MM.1S (cell line): Measurements from ENCODE around the gene STAT5A.

ENCODE experiments used
- DNase-seq: peaks from one replicate; pipeline ENCODE4 v3.0.0-alpha.2; 2015
- H2AFZ ChIP-seq: fragments of 300-600 bp; sonication (generic); 2 replicates; pipeline ENCODE4 v1.6.0; 2016; ENCODE audit warnings: antibody characterized with exemption, low read length
- H3F3A ChIP-seq: fragments of 300-600 bp; sonication (generic); 2 replicates; pipeline ENCODE4 v1.6.1; 2016; ENCODE audit warnings: mild to moderate bottlenecking, antibody characterized with exemption, low read length, moderate library complexity, mixed read lengths; ENCODE audit not compliant: insufficient read depth
- H3K27ac ChIP-seq: fragments of 300-600 bp; sonication (generic); 2 replicates; pipeline ENCODE4 v1.5.1; 2016; ENCODE audit warnings: mild to moderate bottlenecking, low read length
- H3K27me3 ChIP-seq: fragments of 300-600 bp; sonication (generic); replicated peaks from 2 replicates; pipeline ENCODE4 v1.6.0; 2016; ENCODE audit warnings: low read length; ENCODE audit not compliant: insufficient read depth
- H3K36me3 ChIP-seq: fragments of 300-600 bp; sonication (generic); replicated peaks from 2 replicates; pipeline ENCODE4 v1.6.1; 2016; ENCODE audit warnings: mild to moderate bottlenecking, low read length, mixed read lengths; ENCODE audit not compliant: insufficient read depth
- H3K4me1 ChIP-seq: fragments of 300-600 bp; sonication (generic); 2 replicates; pipeline ENCODE4 v1.6.1; 2016; ENCODE audit warnings: low read length, mixed read lengths
- H3K4me2 ChIP-seq: fragments of 300-600 bp; sonication (generic); 2 replicates; pipeline ENCODE4 v1.6.0; 2016; ENCODE audit warnings: low read depth, low read length
- H3K4me3 ChIP-seq: fragments of 300-600 bp; sonication (generic); 2 replicates; pipeline ENCODE4 v1.5.1; 2016; ENCODE audit warnings: low read length, mixed read lengths
- H3K79me2 ChIP-seq: fragments of 300-600 bp; sonication (generic); 2 replicates; pipeline ENCODE4 v1.6.1; 2016; ENCODE audit warnings: mixed run types, low read length, mixed read lengths
- H3K9ac ChIP-seq: fragments of 300-600 bp; sonication (generic); 2 replicates; pipeline ENCODE4 v1.6.1; 2016; ENCODE audit warnings: low read length, mixed read lengths
- H3K9me2 ChIP-seq: fragments of 300-600 bp; sonication (generic); replicated peaks from 2 replicates; pipeline ENCODE4 v1.6.1; 2016; ENCODE audit warnings: mild to moderate bottlenecking, low read length, mixed read lengths; ENCODE audit not compliant: insufficient read depth
- H3K9me3 ChIP-seq: fragments of 300-600 bp; sonication (generic); replicated peaks from 2 replicates; pipeline ENCODE4 v1.6.1; 2016; ENCODE audit warnings: mild to moderate bottlenecking, low read length, mixed read lengths; ENCODE audit not compliant: insufficient read depth
- H4K20me1 ChIP-seq: fragments of 300-600 bp; sonication (generic); 2 replicates; pipeline ENCODE4 v1.6.1; 2016; ENCODE audit warnings: mild to moderate bottlenecking, low read length, moderate library complexity, mixed read lengths; ENCODE audit not compliant: insufficient read depth
- CTCF ChIP-seq: fragments of 300-600 bp; sonication (generic); IDR thresholded peaks from 2 replicates; pipeline ENCODE4 v1.5.1; 2016; ENCODE audit warnings: antibody characterized with exemption, low read length, mixed read lengths
- EZH2 ChIP-seq: fragments of 300-600 bp; sonication (generic); optimal IDR thresholded peaks from 2 replicates; pipeline ENCODE3; 2017; ENCODE audit warnings: low read depth, mild to moderate bottlenecking, antibody characterized with exemption, low read length, mixed read lengths
- EZH2phosphoT487 ChIP-seq: fragments of 300-600 bp; sonication (generic); IDR thresholded peaks from 2 replicates; pipeline ENCODE4 v1.6.1; 2018; ENCODE audit warnings: antibody characterized with exemption, low read length

Gene STAT5A

GRCh38 chr17:42274253-42274542, 14.1 kb upstream of the STAT5A start:
- no peaks in the 10 kb centered on the region for H3F3A ChIP-seq
- DNase-seq = no peak
- TF ChIP-seq EZH2 = no peak
- no peak for TF ChIP-seq CTCF
- no peak for TF ChIP-seq EZH2phosphoT487

GRCh38 chr17:42274812-42275526, 13.3 kb upstream of the STAT5A start:
- TF ChIP-seq EZH2phosphoT487 (no peak), EZH2 (no peak), CTCF (no peak)
- H3F3A ChIP-seq = no peaks in the 10 kb centered on the region
- H2AFZ ChIP-seq = peak overlapping the region; percentile 80; the same call in 1 of the 2 replicates

More at GRCh38 chr17:42274253-42274542, 14.1 kb upstream of the STAT5A start:
- Histone ChIP-seq H3K4me2 (no peak overlapping the region), H4K20me1 (no peaks in the 10 kb centered on the region), H3K9me2 (no peaks in the 10 kb centered on the region), H2AFZ (no peak overlapping the region), H3K79me2 (peaks cover 27% of the 10 kb centered on the region), H3K4me1 (no peaks in the 10 kb centered on the region), H3K9me3 (no peaks in the 10 kb centered on the region), H3K36me3 (no peaks in the 10 kb centered on the region), H3K4me3 (no peak overlapping the region), H3K9ac (no peak overlapping the region), H3K27me3 (no peaks in the 10 kb centered on the region), H3K27ac (no peak overlapping the region)

DNA sequence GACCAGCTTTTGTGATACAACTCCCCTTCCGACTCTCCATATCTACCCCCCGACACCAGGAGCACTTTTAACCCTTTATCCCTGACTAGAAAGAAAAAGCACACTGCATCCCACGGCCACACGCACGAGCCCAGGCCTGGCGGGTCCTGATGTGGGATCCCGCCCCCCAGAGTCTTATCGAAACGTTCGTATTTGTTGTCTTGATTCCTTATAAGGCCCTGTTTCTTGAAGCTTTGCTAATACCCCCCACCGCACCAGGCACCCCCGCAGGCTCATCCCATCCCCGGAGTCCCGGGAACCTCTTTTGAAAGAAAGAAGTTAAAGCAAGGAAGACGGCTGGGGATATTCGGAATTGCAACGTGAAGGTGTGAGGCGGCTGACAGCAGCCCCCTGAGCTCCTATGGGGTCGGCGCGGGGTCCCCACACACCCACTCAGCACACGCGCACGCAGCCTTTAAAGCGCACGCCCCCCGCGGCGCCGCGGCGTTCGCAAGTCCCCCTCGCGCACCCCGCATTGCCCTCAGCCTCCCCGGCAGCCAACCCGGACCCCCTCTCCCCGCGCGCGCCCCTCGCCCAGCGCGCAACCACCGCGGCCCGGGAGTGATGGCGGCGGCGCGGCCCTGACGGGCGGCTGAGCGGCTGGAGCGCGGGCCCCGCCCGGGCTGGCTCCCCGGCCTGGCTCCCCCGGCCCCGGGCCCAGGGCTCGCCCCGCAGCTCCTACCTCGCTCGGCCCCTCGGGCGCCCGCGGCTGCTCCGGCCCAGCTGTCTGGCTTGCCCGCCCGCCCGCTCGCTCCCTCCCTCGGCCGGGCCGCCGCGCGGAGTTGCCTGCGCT, 12.6 kb upstream of the STAT5A start:
- H3K9me2 ChIP-seq = no peaks in the 10 kb centered on the region
- no peak overlapping the region for H3K27ac ChIP-seq
- no peaks in the 10 kb centered on the region for H3K9me3 ChIP-seq
- no peaks in the 10 kb centered on the region for H3K36me3 ChIP-seq
- H4K20me1 ChIP-seq = no peaks in the 10 kb centered on the region
- H3K4me2 ChIP-seq = peak overlapping the region; percentile 95
- no peak for TF ChIP-seq EZH2
- no peak for TF ChIP-seq EZH2phosphoT487
- TF ChIP-seq CTCF = no peak
- H3K27me3 ChIP-seq = no peaks in the 10 kb centered on the region
- peak overlapping the region; percentile 65; the same call in 1 of the 2 replicates for H3K9ac ChIP-seq
- H3K4me1 ChIP-seq = no peaks in the 10 kb centered on the region
- H3F3A ChIP-seq = no peaks in the 10 kb centered on the region
- H3K79me2 ChIP-seq = peaks cover 27% of the 10 kb centered on the region
- H3K4me3 ChIP-seq = peak overlapping the region; percentile 87
- peak overlapping the region; percentile 80 for H2AFZ ChIP-seq
- DNase-seq = no peak

More at GRCh38 chr17:42274812-42275526, 13.3 kb upstream of the STAT5A start:
- Histone ChIP-seq H3K79me2 (peaks cover 27% of the 10 kb centered on the region), H3K4me1 (no peaks in the 10 kb centered on the region), H3K9ac (peak overlapping the region; percentile 65; the same call in 1 of the 2 replicates), H3K27me3 (no peaks in the 10 kb centered on the region), H3K4me3 (peak overlapping the region; percentile 87), H3K36me3 (no peaks in the 10 kb centered on the region), H3K9me3 (no peaks in the 10 kb centered on the region), H3K4me2 (peak overlapping the region; percentile 95), H3K27ac (no peak overlapping the region), H3K9me2 (no peaks in the 10 kb centered on the region), H4K20me1 (no peaks in the 10 kb centered on the region)
- no peak for DNase-seq
